ENCODE results near the gene EYA4.

The EYA4 gene

DNA sequence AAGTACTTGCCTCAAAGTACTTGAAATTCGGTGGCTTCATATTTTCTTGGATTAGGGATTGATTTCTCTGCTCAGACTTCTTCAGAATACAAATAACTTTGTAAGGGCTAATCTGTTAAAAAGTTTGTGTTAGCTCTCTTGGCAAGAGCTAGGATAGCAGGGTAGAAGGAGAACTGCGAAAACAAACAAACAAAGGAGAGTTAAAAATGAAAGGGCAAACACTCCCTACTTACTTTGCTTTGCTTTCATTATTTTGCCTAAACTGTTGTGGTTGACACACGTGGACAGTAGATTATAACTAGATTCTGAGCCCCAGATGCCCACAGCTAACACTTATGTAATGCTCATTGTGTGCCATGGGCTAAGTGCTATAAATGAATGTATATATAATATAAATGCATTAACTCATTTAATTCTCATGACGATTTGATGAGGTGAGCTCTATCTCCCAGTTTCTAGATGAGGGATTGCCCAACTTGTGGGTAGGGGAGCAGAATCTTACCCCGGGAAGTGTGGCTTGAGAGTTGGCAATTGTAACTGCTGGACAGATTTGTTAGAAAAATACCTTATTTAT lies 48.7 kb downstream of the EYA4 start:
- DNase-seq, result no peak

DNA sequence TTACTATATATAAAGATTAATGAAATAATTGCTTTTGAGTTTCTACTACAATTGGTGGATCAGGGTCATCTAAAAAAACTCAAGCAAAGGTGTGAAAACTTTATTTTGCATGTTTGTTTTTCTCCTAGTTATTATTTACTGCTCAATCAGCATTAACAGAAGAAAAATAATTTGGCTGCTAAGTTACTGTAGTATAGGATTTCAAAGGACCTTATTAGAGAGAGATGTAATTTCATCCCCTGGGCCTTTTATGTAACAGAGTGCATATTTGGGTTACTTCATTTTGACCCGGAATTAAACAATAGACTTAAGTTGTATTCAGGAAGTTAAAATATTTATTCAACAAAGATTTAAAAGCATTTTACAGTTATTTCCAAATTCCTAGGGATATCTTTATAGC lies 49.8 kb downstream of the EYA4 start:
- DNase-seq, result no peak

DNA sequence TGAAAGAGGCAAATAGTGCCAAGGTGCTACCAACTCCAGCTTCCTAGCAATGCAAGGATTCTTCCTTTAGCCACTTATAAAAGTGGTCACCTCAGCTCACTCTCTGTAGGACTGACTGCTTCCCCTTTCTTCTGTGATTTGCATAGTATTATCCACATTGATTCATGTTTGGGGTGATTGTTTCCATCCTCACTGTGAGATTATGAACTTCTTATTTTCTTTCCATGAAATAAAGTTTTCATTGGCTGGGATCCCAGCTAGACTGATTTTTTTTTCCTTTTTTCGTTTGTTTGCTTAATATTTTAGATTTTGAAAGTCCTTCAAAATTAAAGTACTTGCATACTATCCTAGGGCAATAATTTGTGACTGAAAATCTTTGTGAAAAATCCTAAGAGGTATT lies 50.5 kb downstream of the EYA4 start:
- no peak for DNase-seq

DNA sequence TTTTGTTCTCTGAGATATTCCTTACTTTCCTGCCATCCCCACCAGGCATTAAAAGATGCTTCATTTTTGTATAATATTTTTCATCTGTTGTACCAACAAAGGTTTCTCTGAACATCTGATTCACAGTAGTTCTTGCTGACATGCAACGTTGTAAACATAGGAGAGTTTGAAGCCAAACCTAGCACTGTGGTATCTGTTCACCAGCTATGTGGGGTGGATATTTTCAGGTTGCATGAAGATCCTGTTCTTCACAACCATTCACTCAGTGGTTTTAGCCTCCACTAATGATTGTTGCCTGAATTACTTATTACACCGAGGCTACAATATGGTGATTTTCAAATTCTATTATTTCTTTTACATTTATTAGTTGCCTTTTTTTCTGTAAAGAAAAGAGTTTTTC lies 56.5 kb downstream of the EYA4 start:
- DNase-seq, result no peak

DNA sequence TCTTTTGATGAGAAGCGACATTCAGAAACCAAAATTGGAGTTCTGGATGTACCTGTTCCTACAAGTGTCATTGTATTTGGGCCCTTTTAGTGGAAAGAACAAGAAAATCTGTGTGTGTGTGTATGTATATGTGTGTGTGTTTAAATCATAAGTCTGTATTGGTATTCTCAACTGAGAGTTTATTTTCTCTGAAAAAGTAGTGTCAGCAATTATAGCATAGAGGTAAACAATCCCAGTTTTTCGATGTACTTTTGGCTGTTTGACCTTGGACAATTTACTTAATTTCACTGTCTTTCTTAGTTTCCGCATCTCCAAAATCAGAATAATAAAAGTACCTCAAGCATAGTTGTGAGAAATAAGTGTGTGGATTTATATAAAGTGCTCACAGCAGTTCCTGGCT lies 57.2 kb downstream of the EYA4 start:
- no peak for DNase-seq

DNA sequence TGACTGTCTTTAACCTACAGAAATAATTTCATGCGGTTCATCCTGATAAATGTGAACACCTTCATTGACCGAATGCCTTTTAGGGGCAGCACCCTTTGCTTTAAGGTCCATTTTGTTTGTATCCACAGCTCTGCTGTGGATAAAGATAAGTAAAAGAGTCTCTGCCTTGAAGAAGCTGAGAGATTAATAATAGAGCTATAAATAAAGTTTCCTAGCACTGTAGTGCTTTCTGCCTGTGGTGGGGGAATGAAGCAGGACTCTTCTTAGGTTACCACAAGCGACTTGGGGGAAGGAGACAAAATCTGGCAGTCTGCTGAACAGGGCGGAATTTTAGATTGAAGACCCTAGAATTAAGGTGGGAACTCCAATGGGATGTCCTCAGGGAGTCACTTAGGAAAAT lies 57.6 kb downstream of the EYA4 start:
- no peak for DNase-seq

DNA sequence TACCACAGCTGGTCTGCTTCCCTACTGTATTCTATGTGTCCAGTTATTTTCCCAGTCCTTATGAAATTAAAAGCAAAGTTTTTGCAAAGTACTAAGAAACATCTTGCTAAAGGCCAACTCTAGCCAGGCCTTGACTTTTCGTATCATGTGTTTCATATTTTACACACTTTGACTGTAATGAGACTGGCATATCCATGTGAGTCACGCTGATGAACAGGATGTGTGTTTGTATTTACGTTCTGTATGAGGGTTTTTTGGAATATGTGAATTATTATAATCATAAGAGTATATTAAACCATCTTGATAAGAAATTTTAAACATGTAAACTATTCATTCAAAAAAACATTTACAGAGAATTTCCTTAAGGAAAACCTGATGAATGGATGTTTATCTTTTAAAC lies 59.7 kb downstream of the EYA4 start:
- no peak for DNase-seq

DNA sequence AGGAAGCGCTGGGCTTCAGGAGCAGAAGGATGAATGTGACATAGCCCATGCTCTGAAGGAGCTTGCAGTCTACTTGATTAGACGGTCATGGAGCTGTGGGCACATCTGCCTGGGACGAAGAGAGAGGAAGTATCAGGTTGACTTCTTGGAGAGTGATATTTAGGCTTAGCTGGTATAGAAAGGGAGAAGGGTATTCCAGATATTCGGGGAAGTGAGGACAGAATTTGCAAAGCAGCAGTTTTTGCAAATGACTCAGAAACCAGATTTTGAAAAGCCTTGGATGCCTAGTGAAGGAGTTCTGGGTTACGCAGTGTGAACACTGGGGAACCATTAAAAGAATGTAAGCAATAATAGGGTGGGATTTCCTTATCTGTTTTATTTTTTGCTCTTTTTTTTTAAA lies 60.7 kb downstream of the EYA4 start:
- DNase-seq, result no peak

DNA sequence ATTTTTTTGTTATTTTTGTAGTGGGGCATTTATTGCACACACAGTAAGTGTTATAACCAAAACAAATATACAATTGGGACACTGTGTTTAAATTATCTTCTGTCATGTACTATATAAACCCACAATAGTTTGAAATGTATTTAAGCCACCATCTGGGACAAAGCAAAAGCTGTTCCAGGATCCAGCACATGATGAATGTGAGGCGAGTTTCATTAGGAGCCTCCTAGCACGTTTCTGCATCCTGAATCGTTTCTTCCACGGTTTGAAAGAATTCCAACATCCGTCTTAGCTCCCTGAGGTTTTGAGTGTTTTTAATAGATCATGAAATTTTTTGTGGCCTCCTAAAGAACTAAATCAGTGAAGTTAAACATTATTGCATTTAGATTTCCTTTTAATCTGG lies 65.8 kb downstream of the EYA4 start:
- DNase-seq, result no peak

DNA sequence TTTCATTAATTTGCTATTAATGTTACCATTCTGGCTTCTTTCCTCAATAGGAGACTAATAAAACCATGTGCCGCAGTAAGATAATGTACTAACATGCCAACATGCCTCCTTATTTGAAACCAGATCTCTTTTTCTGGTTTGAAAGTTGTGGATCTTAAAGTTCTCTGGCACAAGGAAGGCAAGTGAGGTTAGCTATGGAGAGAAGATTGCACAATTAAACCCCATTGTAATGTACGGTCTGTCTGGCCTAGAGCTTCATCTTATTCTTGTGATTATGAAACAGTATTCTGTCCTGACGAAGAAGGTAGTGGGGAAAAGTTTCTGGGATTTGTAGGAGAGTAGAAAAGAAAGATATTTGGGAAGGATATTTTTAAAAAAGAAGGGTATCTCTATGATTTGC lies 68.4 kb downstream of the EYA4 start:
- DNase-seq, result no peak

DNA sequence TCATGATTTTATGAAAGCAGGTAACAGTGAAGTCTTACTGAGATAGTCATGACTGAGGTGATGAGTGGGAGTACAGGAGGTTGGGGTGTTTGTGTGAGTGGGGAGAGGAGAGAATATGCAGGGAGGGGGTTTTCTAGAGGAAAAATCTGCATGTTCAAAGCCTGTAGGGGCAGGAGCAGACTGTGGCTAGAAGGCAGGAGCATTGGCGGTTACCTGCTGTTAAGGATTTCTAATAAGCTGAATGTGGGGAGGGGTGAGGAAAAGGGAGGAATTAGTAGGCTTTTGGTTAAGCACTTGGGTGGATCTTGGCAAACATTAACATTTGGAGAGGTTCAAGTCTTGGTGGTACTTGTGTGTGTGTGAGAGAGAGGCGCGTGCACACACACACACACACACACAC lies 70.8 kb downstream of the EYA4 start:
- DNase-seq, result no peak

DNA sequence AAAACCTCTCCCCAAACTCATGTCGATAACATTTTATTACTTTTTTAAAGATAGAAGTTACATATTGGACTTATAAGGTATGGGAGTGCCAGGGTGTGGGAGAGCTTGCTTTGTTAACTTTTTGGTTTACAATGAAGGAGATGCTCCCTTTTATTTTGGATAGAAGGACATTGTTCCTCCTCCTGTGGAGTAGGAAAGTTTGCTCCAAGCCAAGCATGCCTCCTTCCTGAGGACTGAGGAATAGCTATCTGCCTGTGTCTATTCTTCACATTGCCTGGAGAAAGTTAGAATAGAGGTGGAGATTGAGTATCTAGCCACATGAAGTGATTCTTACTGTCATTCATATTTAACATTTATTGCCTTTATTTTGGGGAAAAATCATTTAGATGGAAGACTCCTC lies 71.9 kb downstream of the EYA4 start:
- no peak for DNase-seq

DNA sequence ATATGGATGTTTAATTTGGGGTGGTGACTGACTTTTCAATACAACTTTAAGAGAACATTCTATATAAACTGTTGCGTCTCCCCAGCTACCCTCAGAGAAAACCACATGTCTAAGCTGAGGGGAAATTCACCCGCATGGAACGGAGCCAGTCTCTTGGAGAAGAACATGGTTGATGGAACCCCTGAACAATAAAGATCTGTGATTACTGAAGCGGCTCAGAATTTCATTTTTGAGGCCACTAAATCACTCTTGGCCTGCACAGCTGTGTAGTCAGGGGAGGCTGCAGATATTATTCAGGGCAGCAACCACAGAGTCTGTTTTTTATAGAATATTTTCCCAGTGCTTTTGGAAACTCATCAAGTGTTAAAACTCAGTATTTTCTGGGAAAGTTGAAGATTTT lies 73.8 kb downstream of the EYA4 start:
- no peak for DNase-seq

DNA sequence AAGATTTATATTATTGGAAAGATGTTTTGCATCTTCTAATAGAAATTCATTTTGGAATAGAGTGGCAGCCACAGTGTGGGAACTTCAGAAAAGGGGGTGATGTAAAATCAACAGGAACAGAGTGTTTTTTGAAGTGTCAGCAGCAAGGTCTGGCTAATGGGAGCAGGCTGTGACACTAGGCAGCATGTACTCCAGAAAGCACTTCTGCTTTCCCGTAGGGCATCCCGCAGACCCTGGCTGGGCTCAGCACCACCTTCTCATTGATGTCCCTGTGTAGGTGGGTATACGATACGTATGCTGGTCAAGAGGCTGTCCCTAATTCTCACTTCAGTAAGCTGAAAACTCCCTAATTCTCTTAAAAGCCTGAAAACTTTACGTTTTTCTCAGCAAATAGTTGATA lies 74.7 kb downstream of the EYA4 start:
- no peak for DNase-seq

DNA sequence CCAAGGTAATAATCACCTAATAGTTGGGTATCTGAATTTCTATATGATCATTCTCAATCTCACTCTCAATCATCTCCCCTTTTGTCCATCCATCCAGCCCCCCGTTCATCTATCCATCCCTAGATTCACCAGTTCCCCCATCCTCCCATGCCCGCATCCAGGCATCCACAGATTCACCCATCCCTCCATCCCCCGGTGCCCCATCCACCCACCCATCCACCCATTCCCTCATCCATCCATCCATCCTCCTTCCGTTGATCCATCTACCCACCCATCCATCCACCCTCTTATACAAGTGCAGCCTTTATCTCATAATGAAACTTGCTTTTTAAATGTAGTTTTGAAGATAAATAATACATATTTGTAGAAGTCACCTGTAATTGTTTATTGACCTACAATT lies 76.5 kb downstream of the EYA4 start:
- no peak for DNase-seq

DNA sequence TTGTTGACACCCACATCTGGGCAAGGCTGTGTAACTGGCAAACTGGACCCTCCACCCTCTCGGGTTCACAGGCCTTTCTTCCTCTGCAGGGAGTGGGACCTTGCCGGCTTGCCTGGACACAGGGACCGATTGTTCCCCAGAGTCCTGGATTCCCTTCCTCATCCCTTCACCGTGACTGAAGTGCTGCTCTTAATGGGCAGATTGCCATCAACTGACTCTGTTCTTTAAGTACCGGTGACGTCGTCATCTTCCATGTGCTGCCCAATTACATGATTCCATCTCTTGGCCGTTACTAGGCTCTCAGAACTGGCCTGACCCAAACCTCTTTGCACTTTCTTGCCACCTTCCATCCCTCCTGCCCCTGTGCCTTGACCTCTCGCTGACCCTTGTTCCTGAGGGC lies 85.4 kb downstream of the EYA4 start:
- DNase-seq, result no peak

DNA sequence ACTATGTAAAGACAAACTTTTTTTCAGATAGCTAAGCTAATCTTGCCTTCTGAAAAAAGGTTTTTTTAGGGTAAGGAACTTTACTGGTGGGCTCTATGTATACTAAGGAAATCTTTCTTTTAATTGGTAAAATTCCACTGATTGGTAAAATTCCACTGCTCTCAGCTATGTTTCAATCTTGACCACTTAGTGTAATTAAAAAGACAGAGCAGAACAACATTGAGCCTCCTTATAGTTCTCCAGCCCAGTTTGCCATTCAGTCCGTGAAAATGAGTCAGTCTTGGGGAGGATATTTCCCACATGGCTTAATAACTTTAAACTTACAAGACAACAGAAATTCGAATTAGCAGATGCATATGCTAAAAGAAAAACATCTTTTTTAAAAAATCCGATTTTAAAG lies 92.7 kb downstream of the EYA4 start:
- no peak for DNase-seq

DNA sequence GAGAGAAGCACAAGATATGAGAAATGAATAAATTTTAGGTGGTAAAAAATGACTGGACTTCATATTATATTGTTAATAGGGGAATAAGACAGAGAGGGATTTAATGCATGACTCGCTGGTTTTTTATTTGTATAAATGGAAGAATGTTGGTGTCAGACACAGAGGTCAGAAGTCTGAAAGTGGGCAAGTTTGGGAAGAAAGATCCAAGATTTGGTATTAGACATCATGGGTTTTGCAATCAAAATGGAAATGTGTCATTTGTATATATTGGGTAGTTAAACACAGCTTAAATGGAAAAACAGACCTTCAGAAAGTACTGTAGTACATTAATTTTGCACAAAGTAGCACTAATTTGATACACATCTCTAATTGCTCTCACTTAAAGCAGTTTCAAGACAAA lies 96.2 kb downstream of the EYA4 start:
- DNase-seq, result no peak

DNA sequence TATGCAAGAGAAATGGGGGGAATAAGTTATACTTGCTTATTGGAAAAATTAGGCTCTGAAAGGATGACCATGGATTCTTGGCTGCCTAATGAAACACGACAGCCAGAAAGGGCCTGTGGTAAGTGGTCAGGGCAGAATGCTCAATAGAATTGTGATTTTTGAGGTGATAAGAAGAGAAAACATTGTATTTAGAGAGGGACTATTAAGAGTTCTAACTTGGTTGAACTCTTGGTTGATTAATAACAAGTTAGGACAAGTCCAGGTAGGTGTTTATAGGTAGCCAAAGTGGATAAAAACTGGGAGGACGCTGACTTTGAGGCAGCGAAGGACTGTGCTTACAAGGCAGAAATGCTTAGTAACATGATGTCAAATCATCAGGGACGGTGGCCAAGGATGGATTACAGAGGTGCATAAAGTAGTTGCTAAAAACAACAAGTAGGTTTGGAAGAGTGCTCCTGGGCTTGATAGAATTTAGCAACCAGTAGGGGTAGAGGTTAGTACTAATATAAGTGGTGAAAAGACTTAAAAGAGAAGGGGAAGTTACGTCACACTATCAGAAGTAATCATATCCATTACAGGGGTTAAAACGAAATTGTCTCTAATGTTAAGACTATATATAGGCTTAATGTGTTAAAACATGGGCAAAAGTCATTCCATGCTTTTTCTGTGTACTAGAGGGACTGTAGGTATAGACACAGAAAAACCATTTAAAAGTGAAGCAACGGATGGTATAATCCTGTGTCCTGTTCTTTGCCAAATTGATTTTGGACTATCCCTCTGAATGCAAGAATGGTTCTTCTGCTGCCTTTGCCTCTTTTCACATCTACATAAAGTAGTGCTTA lies 98.6 kb downstream of the EYA4 start:
- no peak for DNase-seq

DNA sequence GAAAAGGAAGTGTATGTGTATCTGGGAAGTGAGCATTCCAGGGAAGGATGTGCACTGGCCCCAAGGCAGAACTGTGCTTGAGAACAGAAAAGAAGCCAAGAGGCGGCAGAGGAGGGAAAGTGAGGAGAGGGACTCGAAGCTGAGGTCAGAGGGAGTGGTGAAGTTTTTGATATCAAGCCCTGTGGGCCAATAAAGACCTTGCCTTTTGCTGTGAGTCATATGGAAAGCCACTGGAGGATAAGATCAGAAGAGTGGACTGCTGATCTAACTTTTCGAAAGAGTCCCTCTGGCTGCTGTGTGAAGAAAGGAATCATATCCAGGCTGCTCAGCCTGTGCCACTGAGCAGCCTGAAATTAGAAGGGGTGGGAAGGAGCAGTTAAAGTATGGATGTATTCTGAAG lies 99.4 kb downstream of the EYA4 start:
- no peak for DNase-seq

DNA sequence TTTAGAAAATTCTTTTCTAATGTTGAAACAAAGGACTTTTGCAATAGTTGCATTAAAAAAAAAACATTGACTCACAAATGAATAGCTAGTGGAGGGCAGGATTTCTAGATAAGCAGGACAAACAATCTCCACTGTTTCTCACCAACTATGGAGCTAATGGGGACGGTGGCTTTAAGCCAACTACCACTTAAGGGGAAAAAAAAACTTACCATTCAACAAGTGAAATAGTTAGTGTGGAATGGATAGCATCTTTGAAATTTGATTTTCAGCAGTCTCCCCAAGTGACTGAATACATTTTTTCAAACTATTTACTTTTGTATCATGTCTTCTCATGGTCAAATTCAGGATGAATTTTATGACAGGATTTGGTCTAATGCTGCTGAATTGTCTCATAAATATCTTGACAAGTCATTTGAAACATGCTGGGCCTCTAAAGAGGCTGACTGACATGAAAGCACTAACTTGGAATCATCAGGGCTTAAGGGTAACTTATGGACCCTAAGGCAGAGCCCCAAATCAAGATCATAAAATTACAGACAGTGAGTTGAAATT lies 100.5 kb downstream of the EYA4 start:
- no peak for DNase-seq

DNA sequence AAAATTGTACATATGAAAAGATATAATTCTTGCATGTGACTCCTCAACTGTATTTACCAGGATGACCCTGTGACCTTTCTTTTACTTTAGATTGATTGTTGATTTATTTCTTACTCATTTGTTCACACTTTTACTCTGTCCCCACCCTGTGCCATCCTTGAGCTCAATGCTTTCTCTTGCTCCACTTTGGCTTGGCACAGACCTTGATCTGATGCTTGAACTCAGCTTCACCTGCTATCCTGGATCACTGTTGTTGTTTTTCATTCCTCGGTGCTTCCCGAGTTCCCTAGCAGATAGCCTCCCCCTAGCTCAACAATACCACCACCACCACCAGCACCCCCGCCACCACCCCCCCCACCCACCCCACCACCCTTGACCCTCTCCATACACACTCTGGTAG lies 102.1 kb downstream of the EYA4 start:
- DNase-seq, result no peak

DNA sequence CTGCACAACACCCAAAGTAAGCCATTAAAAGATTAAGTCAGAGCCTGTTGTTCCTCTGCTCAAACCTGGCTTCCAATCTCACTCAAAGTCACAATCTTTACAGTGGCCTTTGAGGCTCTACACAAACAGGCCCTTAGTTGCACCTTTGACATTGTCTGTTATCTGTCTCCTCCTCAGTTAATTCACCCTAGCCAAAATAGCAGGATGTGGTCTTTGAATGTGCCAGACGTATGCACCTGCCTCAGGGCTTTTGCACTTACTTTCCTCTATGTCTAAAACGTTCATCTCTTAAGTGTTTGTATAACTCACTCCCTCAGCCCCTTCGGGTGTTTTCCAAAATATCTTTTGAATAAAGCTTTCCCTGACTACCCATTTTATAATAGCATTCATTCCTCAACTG lies 107.7 kb downstream of the EYA4 start:
- DNase-seq, result no peak

DNA sequence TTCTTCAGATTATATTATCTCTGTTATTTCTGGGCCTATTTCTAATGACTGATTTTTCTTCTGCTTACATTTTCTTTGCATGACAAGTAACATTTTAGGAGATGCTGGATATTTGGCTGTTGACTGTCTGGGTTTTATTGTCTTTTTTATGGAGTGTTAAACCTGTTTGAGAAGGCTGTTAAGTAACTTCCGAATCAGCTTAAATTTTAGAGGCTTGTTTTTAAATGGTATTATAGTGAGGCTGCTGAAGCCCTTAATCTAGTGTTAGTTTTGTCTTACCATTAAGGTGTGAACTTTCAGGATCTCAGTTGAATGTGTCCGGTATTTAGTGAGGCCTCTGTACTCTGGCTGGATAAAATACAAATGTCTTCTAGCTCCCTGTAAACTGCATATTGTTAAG lies 109.8 kb downstream of the EYA4 start:
- DNase-seq, result no peak

DNA sequence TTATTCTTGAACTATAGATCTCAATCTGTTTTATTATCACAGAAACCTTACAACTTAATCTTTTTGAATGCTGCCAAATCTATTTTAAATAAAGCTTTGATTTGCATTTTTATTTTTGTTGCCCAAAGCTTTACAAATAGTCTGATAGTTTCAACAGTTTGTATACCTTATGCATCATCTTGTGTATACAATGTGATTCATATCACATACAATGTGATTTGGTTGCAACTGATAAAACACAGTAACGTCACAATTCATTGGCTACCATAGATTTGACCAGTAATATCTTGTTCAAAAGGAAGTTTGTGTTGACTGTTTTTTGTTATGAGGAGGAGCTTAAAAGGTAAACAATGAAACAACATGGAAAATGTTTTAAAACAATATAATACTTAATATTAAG lies 110.9 kb downstream of the EYA4 start:
- no peak for DNase-seq
